ENCODE data around the gene ZNF688. TPM values are rescaled to one million over a fixed set of nuclear protein-coding genes. Genes with fewer than 3 reads are reported as not detected.
"Not testable (repeated sequence)": the region's sequence is repeated elsewhere in the genome, so short reads cannot be mapped to it uniquely, and the experiment has no call there.

The ZNF688 gene
- total RNA-seq, 3 donors from 2014 or later, result 17.0 to 23.0 (median 20.7) TPM

GRCh38 chr16:30523768-30524574, 47.5 kb downstream of the ZNF688 start:
- Histone ChIP-seq H3K4me3 (no peak overlapping the region), H3K9me3 (no peaks in the 10 kb centered on the region), H3K4me1 (ENCODE audit: low read depth) (peaks cover 16% of the 10 kb centered on the region), H3K36me3 (ENCODE audit: low read depth) (no peaks in the 10 kb centered on the region)
- TF ChIP-seq CTCF (IDR thresholded peaks at IDR 0.05), result no peak
- DNase-seq, result no peak
- ATAC-seq, result no peak
- intact Hi-C loops (cut with DNase I, micrococcal nuclease), result no loop called here

GRCh38 chr16:30522702-30523463, 48.6 kb downstream of the ZNF688 start:
- ATAC-seq; H3K9me3 ChIP-seq; H3K36me3 ChIP-seq (ENCODE audit: low read depth); intact Hi-C loops (cut with DNase I, micrococcal nuclease); H3K4me3 ChIP-seq: not testable (repeated sequence)
- H3K4me1 ChIP-seq (ENCODE audit: low read depth), result peaks cover 14% of the 10 kb centered on the region
- DNase-seq, result peak in 1 of 3 donors; percentile 48

- DNase-seq, result peak in 2 of 3 donors; percentile 38 to 41
- ATAC-seq, result peak; percentile 27
- TF ChIP-seq CTCF (IDR thresholded peaks at IDR 0.05), result no peak
- H3K4me1 ChIP-seq (ENCODE audit: low read depth), result peaks cover 9% of the 10 kb centered on the region
- H3K9me3 ChIP-seq, result no peaks in the 10 kb centered on the region
- no peak overlapping the region for H3K4me3 ChIP-seq
- intact Hi-C loops (cut with DNase I, micrococcal nuclease), result no loop called here
- no peaks in the 10 kb centered on the region for H3K36me3 ChIP-seq (ENCODE audit: low read depth)
These were observed 49.5 kb downstream of the ZNF688 start for GRCh38 chr16:30521873-30522641.

GRCh38 chr16:30521476-30521872, 50.0 kb downstream of the ZNF688 start:
- Histone ChIP-seq H3K4me1 (ENCODE audit: low read depth) (peaks cover 9% of the 10 kb centered on the region), H3K36me3 (ENCODE audit: low read depth) (no peaks in the 10 kb centered on the region), H3K9me3 (no peaks in the 10 kb centered on the region), H3K4me3 (no peak overlapping the region)
- no peak for DNase-seq
- ATAC-seq, result no peak
- intact Hi-C loops (cut with DNase I, micrococcal nuclease), result no loop called here
- TF ChIP-seq CTCF (IDR thresholded peaks at IDR 0.05), result no peak

Other genes starting within 250 kb of the ZNF688 start
- gene CD2BP2, start 216.4 kb downstream of the ZNF688 start, total RNA-seq, result 10 to 100 TPM; 53.4 to 57.9 (median 53.5) TPM
- 10 to 100 TPM; 46.4 to 48.8 (median 47.5) TPM for gene TBC1D10B, start 201.2 kb downstream of the ZNF688 start, total RNA-seq
- gene MYL11, start 196.9 kb downstream of the ZNF688 start, total RNA-seq, result 1 to 10 TPM in 2 of 3 donors, not detected in 1; 1.1 to 1.6 TPM
- gene SEPTIN1, start 189.2 kb downstream of the ZNF688 start, total RNA-seq, result 1 to 10 TPM; 5.6 to 6.1 (median 6.0) TPM
- 10 to 100 TPM in 1 of 3 donors, 1 to 10 TPM in 2; 6.5 to 13.7 (median 6.6) TPM for gene ZNF48, start 176.3 kb downstream of the ZNF688 start, total RNA-seq
- gene ZNF771, start 164.1 kb downstream of the ZNF688 start, total RNA-seq, result 10 to 100 TPM in 1 of 3 donors, 1 to 10 TPM in 2; 3.8 to 11.6 (median 4.3) TPM
- gene DCTPP1, start 141.7 kb downstream of the ZNF688 start, total RNA-seq, result 10 to 100 TPM; 43.7 to 95.8 (median 89.1) TPM
- gene SEPHS2, start 125.8 kb downstream of the ZNF688 start, total RNA-seq, result 100 to 1,000 TPM; 107 to 185 (median 142) TPM
- 10 to 100 TPM in 1 of 3 donors, 1 to 10 TPM in 2; 8.1 to 14.8 (median 8.5) TPM for gene ITGAL, start 99.0 kb downstream of the ZNF688 start, total RNA-seq
- 10 to 100 TPM; 53.9 to 70.1 (median 65.9) TPM for gene ZNF768, start 45.1 kb downstream of the ZNF688 start, total RNA-seq
- 10 to 100 TPM in 2 of 3 donors, 1 to 10 TPM in 1; 9.2 to 13.8 (median 10.5) TPM for gene ZNF747, start 36.9 kb downstream of the ZNF688 start, total RNA-seq
- gene ZNF764, start 13.3 kb downstream of the ZNF688 start, total RNA-seq, result 10 to 100 TPM; 11.2 to 20.2 (median 12.7) TPM
- 10 to 100 TPM; 14.7 to 28.4 (median 24.8) TPM for gene ZNF785, start 14.0 kb upstream of the ZNF688 start, total RNA-seq
- gene ZNF689, start 38.7 kb upstream of the ZNF688 start, total RNA-seq, result 10 to 100 TPM in 2 of 3 donors, 1 to 10 TPM in 1; 7.6 to 10.7 (median 10.5) TPM
- gene PRR14, start 79.2 kb upstream of the ZNF688 start, total RNA-seq, result 10 to 100 TPM; 42.1 to 65.6 (median 45.6) TPM
- gene FBRS, start 86.7 kb upstream of the ZNF688 start, total RNA-seq, result 10 to 100 TPM; 82.6 to 97.1 (median 85.8) TPM
- gene SRCAP, start 127.5 kb upstream of the ZNF688 start, total RNA-seq, result 10 to 100 TPM; 64.8 to 88.9 (median 65.4) TPM
- 10 to 100 TPM; 32.1 to 37.6 (median 33.0) TPM for gene PHKG2, start 176.7 kb upstream of the ZNF688 start, total RNA-seq
- 1 to 10 TPM; 4.6 to 5.5 (median 5.1) TPM for gene CFAP119, start 190.3 kb upstream of the ZNF688 start, total RNA-seq
- gene RNF40, start 190.6 kb upstream of the ZNF688 start, total RNA-seq, result 100 to 1,000 TPM in 1 of 3 donors, 10 to 100 TPM in 2; 87.6 to 110 (median 96.3) TPM
- gene ZNF629, start 215.5 kb upstream of the ZNF688 start, total RNA-seq, result 10 to 100 TPM; 13.4 to 14.9 (median 14.6) TPM

Measured in mucosa of descending colon (tissue), 3 donors.